A549 treated with RU486 at 1 μM for 4 hours (cell line): ENCODE measurements around the gene LMO3. TPM values are rescaled to one million over a fixed set of nuclear protein-coding genes. Genes with fewer than 3 reads are reported as not detected.

Experiments
- total RNA-seq: library from RNA; stranded (reverse); fragments of 200-300 nt; extraction: Qiagen RNA extraction; gene quantifications from 5 replicates; pipeline ENCODE4 v1.2.3, GENCODE V29; 2022; ENCODE audit warnings: low read depth

LMO3 gene
- total RNA-seq, result not detected in 5 replicates

GRCh38 chr12:16606117-16606200, at the start of gene LMO3:
TSS of gene LMO3 (minus strand) at chr12:16606162. CDS start at chr12:16600860, 5,302 bp downstream.

